GM12873 (cell line): Measurements from ENCODE around the gene SELENOP.

Experiments
- TF ChIP-seq, protein P1 (sequence below): IDR thresholded peaks from 2 replicates; pipeline ENCODE4 v1.5.1; 2012; ENCODE audit warnings: low read depth, mild to moderate bottlenecking, moderate library complexity, low read length, control low read depth; ENCODE audit not compliant: insufficient read depth; ENCODE audit errors: missing control alignments

SELENOP gene

DNA sequence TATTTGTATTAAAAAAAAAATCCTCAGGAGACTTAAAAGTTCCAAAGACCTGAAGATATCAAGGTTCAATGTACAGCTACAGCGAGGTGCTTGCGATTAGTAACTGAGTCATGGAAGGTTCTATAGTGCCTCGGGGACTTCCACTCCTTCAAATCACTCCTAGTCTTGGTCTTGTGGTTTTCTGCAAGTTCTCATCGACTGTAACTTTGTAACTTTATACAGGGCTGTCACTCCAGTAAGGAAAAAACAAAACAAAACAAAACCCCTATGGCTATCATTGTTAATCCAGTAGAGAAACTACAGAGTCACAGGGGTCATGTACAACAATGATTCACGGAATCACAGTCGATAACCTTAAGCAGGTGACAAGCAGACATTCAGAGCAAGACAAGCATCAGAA lies 39.8 kb upstream of the SELENOP start:
- TF ChIP-seq, protein P1, sequence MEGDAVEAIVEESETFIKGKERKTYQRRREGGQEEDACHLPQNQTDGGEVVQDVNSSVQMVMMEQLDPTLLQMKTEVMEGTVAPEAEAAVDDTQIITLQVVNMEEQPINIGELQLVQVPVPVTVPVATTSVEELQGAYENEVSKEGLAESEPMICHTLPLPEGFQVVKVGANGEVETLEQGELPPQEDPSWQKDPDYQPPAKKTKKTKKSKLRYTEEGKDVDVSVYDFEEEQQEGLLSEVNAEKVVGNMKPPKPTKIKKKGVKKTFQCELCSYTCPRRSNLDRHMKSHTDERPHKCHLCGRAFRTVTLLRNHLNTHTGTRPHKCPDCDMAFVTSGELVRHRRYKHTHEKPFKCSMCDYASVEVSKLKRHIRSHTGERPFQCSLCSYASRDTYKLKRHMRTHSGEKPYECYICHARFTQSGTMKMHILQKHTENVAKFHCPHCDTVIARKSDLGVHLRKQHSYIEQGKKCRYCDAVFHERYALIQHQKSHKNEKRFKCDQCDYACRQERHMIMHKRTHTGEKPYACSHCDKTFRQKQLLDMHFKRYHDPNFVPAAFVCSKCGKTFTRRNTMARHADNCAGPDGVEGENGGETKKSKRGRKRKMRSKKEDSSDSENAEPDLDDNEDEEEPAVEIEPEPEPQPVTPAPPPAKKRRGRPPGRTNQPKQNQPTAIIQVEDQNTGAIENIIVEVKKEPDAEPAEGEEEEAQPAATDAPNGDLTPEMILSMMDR, result no peak

DNA sequence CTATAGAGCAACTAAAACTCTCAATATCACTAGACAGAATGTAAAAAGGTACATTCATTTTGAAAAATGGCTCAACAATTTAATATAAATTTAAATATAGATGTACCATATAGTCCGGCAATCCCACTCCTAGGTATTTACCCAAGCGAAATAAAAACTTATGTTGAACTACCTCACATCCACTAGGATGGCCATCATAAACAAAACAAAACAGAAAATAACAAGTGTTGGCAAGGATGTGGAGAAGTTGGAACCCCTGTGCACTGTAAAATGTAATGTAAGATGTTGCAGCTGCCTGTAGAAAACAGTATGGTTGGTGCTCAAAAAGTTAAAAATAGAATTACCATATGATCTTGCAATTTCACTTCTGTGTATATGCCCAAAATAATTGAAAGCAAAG lies 36.9 kb upstream of the SELENOP start:
- TF ChIP-seq, protein P1, result no peak

DNA sequence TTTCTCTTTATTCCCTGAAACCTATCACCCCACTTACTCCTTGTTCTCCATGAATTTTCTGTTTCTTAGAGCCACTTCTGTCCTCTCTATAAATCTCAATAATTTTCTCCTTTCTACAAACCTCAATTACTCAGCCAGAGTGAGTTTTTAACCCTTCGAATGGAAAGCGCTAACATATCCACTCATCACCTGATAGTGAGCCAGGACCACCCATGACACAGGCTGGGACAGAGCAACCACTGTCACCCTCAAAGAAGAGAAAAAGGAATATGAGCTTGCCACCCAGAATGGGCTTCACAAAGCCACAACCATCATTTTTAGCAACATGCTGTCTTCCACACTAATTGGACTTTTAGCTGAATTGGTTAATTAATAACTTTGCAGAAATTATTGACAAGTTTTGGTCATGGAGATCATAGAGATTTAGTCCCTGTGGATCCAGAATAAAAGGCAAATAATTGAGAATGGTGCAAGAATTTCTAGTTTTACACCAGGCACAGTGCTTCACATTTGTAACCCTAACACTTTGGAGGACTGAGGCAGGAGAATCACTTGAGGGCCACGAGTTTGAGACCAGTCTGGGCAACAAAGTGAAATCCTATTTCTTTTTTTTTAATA lies 32.1 kb upstream of the SELENOP start:
- TF ChIP-seq, protein P1, result no peak

DNA sequence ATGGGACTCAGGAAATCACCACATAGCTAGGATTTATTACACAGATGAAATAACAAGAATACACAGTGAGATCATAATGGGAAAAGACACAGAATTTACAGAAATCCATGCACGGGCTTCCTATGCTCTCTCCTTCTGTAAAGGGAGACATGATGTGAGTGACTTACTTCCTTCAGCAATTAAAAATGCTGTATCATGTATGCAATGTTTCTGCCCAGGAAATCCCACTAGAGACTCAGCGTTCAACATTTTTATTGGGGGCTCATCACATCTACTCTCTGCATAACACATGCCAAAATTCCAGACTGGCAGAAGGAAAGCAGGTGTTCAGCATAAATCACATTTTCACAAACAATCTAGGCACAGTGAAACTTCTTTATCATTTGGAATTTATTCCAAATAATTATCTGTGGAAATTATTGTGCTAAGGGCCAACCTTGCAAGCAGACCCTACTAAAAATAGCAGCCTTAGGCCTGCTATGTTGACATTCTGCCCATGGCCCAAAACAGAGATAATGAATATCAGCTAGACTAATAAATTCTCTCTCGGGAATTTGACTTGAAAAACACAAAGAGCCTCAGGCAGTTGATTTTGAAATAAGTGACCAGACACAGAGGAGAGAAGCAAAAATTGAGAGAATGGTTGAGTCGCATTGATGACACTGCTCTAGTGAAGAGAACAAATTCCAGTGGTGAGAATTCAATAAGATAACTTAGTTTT lies 31.4 kb upstream of the SELENOP start:
- TF ChIP-seq, protein P1, result no peak

DNA sequence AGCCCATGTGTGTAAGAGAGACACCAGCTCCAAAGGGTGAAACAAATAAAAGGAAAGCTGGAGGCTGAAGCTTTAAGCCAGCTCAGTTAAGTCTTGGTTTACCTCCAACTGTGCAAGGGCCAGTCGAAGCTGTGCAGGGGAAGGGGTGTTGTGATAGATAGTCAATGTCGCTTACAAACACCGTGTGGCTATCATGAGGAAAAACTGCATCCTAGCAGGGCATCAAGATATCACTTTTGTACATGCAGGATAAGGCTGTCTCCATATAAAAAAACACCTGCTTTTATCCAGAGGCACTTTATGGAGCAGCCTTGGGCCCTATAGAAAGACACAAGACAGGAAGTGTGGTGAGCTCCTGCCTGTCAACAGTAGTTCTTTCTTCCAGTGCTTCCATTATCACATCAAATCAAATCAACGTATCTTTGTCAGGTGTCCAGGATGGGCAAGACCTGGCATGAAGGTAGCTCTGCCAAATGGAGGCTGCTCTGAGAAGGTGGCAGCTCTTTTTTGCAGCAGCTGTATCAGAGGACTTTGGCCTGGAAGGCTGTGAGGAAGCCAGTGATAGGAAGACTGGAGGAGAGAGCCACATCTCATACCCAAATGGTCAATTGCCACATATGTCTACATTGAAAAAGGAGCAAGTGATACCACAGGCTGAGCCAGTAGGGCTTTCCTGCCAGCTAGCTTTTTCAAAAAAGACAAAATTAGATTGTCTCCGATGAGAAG lies 29.3 kb upstream of the SELENOP start:
- TF ChIP-seq, protein P1, result no peak

DNA sequence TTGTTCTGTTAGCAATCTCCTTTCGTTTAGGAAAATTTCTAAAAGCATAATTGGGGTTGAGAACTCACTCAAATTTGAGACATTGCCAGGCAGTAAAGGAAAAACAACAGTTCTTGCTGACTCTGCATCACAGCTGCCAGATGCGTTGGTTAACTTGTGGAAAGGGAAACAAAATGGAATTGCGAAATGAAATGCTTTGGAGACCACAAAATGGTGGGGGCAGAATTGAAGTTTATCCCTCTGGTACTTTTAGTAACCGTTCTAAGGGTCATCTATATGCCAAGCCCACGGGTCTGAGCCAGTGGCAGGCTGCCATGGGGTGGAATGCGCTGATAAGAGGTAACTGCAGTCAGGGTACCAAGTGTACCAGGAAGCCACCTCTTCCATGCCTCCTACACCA lies 28.6 kb upstream of the SELENOP start:
- TF ChIP-seq, protein P1, result no peak

DNA sequence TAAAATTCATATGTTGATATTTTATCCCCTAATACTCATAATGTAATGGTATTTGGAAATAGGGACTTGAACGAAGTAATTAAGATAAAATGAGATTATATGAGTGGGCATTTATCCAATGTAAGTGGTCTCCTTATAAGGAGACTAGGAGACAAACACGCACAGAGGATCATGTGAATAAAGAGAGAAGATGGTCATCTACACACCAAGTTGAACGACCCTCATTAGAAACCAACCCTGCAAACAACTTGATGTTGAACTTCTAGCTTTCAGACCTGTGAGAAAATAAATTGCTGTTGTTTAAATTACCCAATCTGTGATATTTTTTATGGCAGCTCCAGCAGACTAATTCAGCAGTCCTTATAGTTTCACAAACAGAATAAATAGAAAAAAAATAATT lies 27.5 kb upstream of the SELENOP start:
- TF ChIP-seq, protein P1, result no peak
